Liver (tissue), 9 donors: Measurements from ENCODE around the gene ALDH1A2. TPM values are rescaled to one million over a fixed set of nuclear protein-coding genes. Genes with fewer than 3 reads are reported as not detected.

Experiments used
- DNase-seq: peaks from one replicate; pipeline ENCODE4 v3.0.0-alpha.2; 2017; ENCODE audit warnings: low spot score
- H3K27ac ChIP-seq, 2 donors: one replicate each; pipeline ENCODE4 v1.7.0; 2013; ENCODE audit warnings: inconsistent platforms in 2 of 2, low read length in 2 of 2, control low read depth in 1 of 2, low read depth in 1 of 2, mild to moderate bottlenecking in 1 of 2
- H3K27me3 ChIP-seq, 4 donors: one replicate each; pipeline versions ENCODE4 v1.6.1 to v1.7.0; 2013; ENCODE audit warnings: low read length in 3 of 4, inconsistent platforms in 1 of 4, mild to moderate bottlenecking in 1 of 4, moderate library complexity in 1 of 4; ENCODE audit not compliant: control insufficient read depth in 4 of 4, insufficient read depth in 4 of 4
- H3K36me3 ChIP-seq, 4 donors: one replicate each; pipeline versions ENCODE4 v1.6.1 to v1.7.0; 2013; ENCODE audit warnings: low read length in 3 of 4, mild to moderate bottlenecking in 3 of 4, low read depth in 1 of 4, moderate library complexity in 1 of 4; ENCODE audit not compliant: control insufficient read depth in 4 of 4, insufficient read depth in 3 of 4
- H3K4me1 ChIP-seq, 4 donors: one replicate each; pipeline versions ENCODE4 v1.6.1 to v1.7.0; 2013; ENCODE audit warnings: low read length in 3 of 4, mild to moderate bottlenecking in 3 of 4, moderate library complexity in 1 of 4; ENCODE audit not compliant: control insufficient read depth in 4 of 4, insufficient read depth in 4 of 4
- H3K4me3 ChIP-seq, 3 donors: one replicate each; pipeline versions ENCODE4 v1.6.1 to v1.7.0; 2013; ENCODE audit warnings: low read length in 3 of 3, control low read depth in 1 of 3, low read depth in 1 of 3, mild to moderate bottlenecking in 1 of 3
- H3K9ac ChIP-seq, 2 donors: one replicate each; pipeline ENCODE4 v1.7.0; 2013; ENCODE audit warnings: low read length in 2 of 2, mild to moderate bottlenecking in 2 of 2, moderate library complexity in 2 of 2, control low read depth in 1 of 2, low read depth in 1 of 2
- H3K9me3 ChIP-seq, 4 donors: one replicate each; pipeline versions ENCODE4 v1.6.1 to v1.7.0; 2013; ENCODE audit warnings: low read length in 3 of 4; ENCODE audit not compliant: control insufficient read depth in 4 of 4
- EGR1 ChIP-seq, 2 donors: IDR thresholded peaks; 2 replicates each; pipeline ENCODE4 v1.6.1; 2016 to 2018; ENCODE audit warnings: antibody characterized with exemption in 2 of 2, low read depth in 2 of 2
- FOXA1 ChIP-seq: IDR thresholded peaks from 2 replicates; pipeline ENCODE4 v1.6.1; 2016; ENCODE audit warnings: antibody characterized with exemption
- FOXA2 ChIP-seq: IDR thresholded peaks from 2 replicates; pipeline ENCODE4 v1.6.1; 2016; ENCODE audit warnings: antibody characterized with exemption
- GABPA ChIP-seq, 2 donors: IDR thresholded peaks in 1 of 2; conservative IDR thresholded peaks in 1 of 2; 2 replicates each; pipeline ENCODE4 v1.6.1; 2016; ENCODE audit warnings: antibody characterized with exemption in 2 of 2, mild to moderate bottlenecking in 1 of 2, moderate library complexity in 1 of 2
- HNF4A ChIP-seq, 2 donors: conservative IDR thresholded peaks; 2 replicates each; pipeline ENCODE4 v1.6.1; 2016; ENCODE audit warnings: antibody characterized with exemption in 2 of 2, mild to moderate bottlenecking in 2 of 2
- HNF4G ChIP-seq: IDR thresholded peaks from 2 replicates; pipeline ENCODE4 v1.6.1; 2016; ENCODE audit warnings: antibody characterized with exemption
- JUND ChIP-seq, 2 donors: IDR thresholded peaks; 2 replicates each; pipeline ENCODE4 v1.6.1; 2016; ENCODE audit warnings: antibody characterized with exemption in 2 of 2
- NR2F2 ChIP-seq: IDR thresholded peaks from 2 replicates; pipeline ENCODE4 v1.6.1; 2016; ENCODE audit warnings: antibody characterized with exemption
- RAD21 ChIP-seq, 2 donors: IDR thresholded peaks; 2 replicates each; pipeline ENCODE4 v1.6.1; 2016; ENCODE audit warnings: antibody characterized with exemption in 2 of 2, mild to moderate bottlenecking in 2 of 2
- RXRA ChIP-seq, 2 donors: IDR thresholded peaks; 2 replicates each; pipeline ENCODE4 v1.6.1; 2017 to 2018; ENCODE audit warnings: antibody characterized with exemption in 2 of 2, mild to moderate bottlenecking in 1 of 2
- SP1 ChIP-seq: IDR thresholded peaks from 2 replicates; pipeline ENCODE4 v1.6.1; 2018; ENCODE audit warnings: antibody characterized with exemption, mild to moderate bottlenecking
- TAF1 ChIP-seq: conservative IDR thresholded peaks from 2 replicates; pipeline ENCODE4 v1.6.1; 2016; ENCODE audit warnings: antibody characterized with exemption, mild to moderate bottlenecking
- YY1 ChIP-seq: IDR thresholded peaks from 2 replicates; pipeline ENCODE4 v1.6.1; 2016; ENCODE audit warnings: antibody characterized with exemption, mild to moderate bottlenecking
- WGBS: extraction: QIAGEN DNeasy Blood & Tissue Kit; methylation state at CpG from one replicate; pipeline ENCODE4 v1.1.7; 2013; 5-methylcytosine and 5-hydroxymethylcytosine counted together
- polyA plus RNA-seq, 2 donors: library from polyadenylated mRNA; stranded (reverse) in 1 of 2; unstranded in 1 of 2; fragments of 200-250 nt in 1 of 2; fragments of >200 nt in 1 of 2; fragmentation: Nextera tagmentation in 1 of 2; extraction: Ambion mirVana in 1 of 2; gene quantifications; one replicate each; pipeline versions ENCODE4 v1.2.1 to v1.2.3, GENCODE V29; 2013 to 2015
- total RNA-seq, 2 donors: library from RNA; depleted of rRNA; stranded (reverse); fragments of >200 nt; gene quantifications; one replicate each; pipeline ENCODE4 v1.2.3, GENCODE V29; 2014
- TF ChIP-seq, protein P1 (sequence below): fragments of 150-350 bp; IDR thresholded peaks from 2 replicates; pipeline ENCODE4 v1.5.1; 2017; ENCODE audit warnings: improper control_type of control experiment, low read depth, low read length; ENCODE audit not compliant: missing input control
- TF ChIP-seq, protein P2 (sequence below): IDR thresholded peaks from 2 replicates; pipeline ENCODE4 v1.6.1; 2016; ENCODE audit warnings: antibody characterized with exemption
- TF ChIP-seq, protein P3 (sequence below): IDR thresholded peaks from 2 replicates; pipeline ENCODE4 v1.6.1; 2016; ENCODE audit warnings: antibody characterized with exemption
- TF ChIP-seq, protein P4 (sequence below): IDR thresholded peaks from 2 replicates; pipeline ENCODE4 v1.6.1; 2016; ENCODE audit warnings: antibody characterized with exemption
- TF ChIP-seq, protein P5 (sequence below): IDR thresholded peaks from 2 replicates; pipeline ENCODE4 v1.6.1; 2016; ENCODE audit warnings: antibody characterized with exemption, mild to moderate bottlenecking
- donor health status: healthy.
- donor health status: healthy.
- donor health status: healthy.
- donor health status: healthy.
- donor health status: healthy.

ALDH1A2 gene
- total and polyA plus RNA-seq, 4 donors: 1.2 to 22.7 (median 14.0) TPM

DNA sequence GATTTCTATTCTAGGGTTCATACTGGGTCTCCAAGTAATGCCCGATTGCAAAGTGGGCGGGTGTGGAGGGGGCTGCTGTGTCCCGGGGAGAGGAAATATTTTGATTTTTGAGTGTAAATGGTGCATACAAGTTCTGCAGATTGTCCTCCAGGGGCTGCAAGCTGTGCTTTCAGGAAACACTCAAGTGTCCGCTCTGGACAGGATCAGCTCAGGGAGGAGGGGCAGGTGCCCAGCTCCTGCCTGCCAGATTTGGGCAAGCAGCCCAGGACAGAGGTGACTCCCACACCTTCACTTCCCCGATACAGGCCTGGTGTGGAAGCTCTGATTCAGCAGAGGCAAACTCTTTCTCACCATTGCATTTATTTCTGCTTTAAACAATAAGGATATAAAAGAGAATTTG is 142.7 kb downstream of the ALDH1A2 start:
- Histone ChIP-seq H3K9ac (peak overlapping the region in 1 of 2 donors; percentile 61), H3K4me3 (no peak overlapping the region), H3K27me3 (no peaks in the 10 kb centered on the region), H3K4me1 (peaks cover 4 to 24% (median 16%) of the 10 kb centered on the region in 4 donors), H3K36me3 (no peaks in the 10 kb centered on the region), H3K9me3 (no peaks in the 10 kb centered on the region), H3K27ac (peak overlapping the region; percentile 79 to 92)
- TF ChIP-seq HNF4A (conservative IDR thresholded peaks at IDR 0.05): no peak
- peak in 1 of 2 donors; percentile 67 for TF ChIP-seq RAD21 (IDR thresholded peaks at IDR 0.05)
- no peak for TF ChIP-seq FOXA1
- TF ChIP-seq, protein P1, sequence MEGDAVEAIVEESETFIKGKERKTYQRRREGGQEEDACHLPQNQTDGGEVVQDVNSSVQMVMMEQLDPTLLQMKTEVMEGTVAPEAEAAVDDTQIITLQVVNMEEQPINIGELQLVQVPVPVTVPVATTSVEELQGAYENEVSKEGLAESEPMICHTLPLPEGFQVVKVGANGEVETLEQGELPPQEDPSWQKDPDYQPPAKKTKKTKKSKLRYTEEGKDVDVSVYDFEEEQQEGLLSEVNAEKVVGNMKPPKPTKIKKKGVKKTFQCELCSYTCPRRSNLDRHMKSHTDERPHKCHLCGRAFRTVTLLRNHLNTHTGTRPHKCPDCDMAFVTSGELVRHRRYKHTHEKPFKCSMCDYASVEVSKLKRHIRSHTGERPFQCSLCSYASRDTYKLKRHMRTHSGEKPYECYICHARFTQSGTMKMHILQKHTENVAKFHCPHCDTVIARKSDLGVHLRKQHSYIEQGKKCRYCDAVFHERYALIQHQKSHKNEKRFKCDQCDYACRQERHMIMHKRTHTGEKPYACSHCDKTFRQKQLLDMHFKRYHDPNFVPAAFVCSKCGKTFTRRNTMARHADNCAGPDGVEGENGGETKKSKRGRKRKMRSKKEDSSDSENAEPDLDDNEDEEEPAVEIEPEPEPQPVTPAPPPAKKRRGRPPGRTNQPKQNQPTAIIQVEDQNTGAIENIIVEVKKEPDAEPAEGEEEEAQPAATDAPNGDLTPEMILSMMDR: no peak
- TF ChIP-seq, protein P2, sequence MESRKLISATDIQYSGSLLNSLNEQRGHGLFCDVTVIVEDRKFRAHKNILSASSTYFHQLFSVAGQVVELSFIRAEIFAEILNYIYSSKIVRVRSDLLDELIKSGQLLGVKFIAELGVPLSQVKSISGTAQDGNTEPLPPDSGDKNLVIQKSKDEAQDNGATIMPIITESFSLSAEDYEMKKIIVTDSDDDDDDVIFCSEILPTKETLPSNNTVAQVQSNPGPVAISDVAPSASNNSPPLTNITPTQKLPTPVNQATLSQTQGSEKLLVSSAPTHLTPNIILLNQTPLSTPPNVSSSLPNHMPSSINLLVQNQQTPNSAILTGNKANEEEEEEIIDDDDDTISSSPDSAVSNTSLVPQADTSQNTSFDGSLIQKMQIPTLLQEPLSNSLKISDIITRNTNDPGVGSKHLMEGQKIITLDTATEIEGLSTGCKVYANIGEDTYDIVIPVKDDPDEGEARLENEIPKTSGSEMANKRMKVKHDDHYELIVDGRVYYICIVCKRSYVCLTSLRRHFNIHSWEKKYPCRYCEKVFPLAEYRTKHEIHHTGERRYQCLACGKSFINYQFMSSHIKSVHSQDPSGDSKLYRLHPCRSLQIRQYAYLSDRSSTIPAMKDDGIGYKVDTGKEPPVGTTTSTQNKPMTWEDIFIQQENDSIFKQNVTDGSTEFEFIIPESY: no peak
- peak in 1 of 2 donors; percentile 63 for TF ChIP-seq JUND (IDR thresholded peaks at IDR 0.05)
- TF ChIP-seq TAF1: no peak
- TF ChIP-seq, protein P3, sequence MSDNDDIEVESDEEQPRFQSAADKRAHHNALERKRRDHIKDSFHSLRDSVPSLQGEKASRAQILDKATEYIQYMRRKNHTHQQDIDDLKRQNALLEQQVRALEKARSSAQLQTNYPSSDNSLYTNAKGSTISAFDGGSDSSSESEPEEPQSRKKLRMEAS: peak; percentile 6
- TF ChIP-seq EGR1 (IDR thresholded peaks at IDR 0.05; ENCODE audit: low read depth in 2 of 2): peak in 1 of 2 donors; percentile 38
- TF ChIP-seq HNF4G: no peak
- TF ChIP-seq SP1: peak; percentile 47
- peak in 1 of 2 donors; percentile 9 for TF ChIP-seq RXRA (IDR thresholded peaks at IDR 0.05)
- TF ChIP-seq, protein P4, sequence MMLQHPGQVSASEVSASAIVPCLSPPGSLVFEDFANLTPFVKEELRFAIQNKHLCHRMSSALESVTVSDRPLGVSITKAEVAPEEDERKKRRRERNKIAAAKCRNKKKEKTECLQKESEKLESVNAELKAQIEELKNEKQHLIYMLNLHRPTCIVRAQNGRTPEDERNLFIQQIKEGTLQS: no peak
- TF ChIP-seq, protein P5, sequence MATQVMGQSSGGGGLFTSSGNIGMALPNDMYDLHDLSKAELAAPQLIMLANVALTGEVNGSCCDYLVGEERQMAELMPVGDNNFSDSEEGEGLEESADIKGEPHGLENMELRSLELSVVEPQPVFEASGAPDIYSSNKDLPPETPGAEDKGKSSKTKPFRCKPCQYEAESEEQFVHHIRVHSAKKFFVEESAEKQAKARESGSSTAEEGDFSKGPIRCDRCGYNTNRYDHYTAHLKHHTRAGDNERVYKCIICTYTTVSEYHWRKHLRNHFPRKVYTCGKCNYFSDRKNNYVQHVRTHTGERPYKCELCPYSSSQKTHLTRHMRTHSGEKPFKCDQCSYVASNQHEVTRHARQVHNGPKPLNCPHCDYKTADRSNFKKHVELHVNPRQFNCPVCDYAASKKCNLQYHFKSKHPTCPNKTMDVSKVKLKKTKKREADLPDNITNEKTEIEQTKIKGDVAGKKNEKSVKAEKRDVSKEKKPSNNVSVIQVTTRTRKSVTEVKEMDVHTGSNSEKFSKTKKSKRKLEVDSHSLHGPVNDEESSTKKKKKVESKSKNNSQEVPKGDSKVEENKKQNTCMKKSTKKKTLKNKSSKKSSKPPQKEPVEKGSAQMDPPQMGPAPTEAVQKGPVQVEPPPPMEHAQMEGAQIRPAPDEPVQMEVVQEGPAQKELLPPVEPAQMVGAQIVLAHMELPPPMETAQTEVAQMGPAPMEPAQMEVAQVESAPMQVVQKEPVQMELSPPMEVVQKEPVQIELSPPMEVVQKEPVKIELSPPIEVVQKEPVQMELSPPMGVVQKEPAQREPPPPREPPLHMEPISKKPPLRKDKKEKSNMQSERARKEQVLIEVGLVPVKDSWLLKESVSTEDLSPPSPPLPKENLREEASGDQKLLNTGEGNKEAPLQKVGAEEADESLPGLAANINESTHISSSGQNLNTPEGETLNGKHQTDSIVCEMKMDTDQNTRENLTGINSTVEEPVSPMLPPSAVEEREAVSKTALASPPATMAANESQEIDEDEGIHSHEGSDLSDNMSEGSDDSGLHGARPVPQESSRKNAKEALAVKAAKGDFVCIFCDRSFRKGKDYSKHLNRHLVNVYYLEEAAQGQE: no peak
- TF ChIP-seq FOXA2: no peak
- TF ChIP-seq YY1: no peak
- TF ChIP-seq NR2F2: no peak
- DNase-seq: no peak
- WGBS: 20% methylated on average over 5 of the region's 5 CpGs

DNA sequence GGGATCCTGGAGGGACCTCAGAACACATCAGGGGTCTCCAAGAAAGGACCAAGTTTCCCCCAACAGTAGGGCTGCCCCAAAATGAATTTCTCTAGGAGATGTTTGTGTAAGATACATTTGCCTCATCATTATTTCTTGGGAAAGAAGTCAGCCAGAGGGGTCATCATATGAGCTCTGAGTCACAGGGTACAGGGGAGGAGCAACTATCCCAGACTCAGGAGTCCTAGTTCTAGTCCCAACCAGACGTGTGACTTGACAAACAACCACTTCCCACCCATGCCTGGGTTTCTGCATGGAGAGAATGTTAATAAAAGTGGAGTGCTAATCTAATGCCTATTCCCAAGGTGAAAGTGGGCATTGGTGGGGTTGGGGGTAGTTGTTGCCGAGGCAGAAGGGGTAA is 144.1 kb downstream of the ALDH1A2 start:
- Histone ChIP-seq H3K27me3 (no peaks in the 10 kb centered on the region), H3K36me3 (no peaks in the 10 kb centered on the region), H3K4me3 (no peak overlapping the region), H3K27ac (no peak overlapping the region), H3K4me1 (peaks cover 4 to 24% (median 16%) of the 10 kb centered on the region in 4 donors), H3K9me3 (no peaks in the 10 kb centered on the region), H3K9ac (no peak overlapping the region)
- DNase-seq: no peak
- TF ChIP-seq RXRA (IDR thresholded peaks at IDR 0.05): no peak
- no peak for TF ChIP-seq FOXA1
- TF ChIP-seq RAD21 (IDR thresholded peaks at IDR 0.05): no peak
- TF ChIP-seq, protein P4: no peak
- TF ChIP-seq EGR1 (IDR thresholded peaks at IDR 0.05; ENCODE audit: low read depth in 2 of 2): no peak
- no peak for TF ChIP-seq TAF1
- no peak for TF ChIP-seq SP1
- no peak for TF ChIP-seq HNF4G
- no peak for TF ChIP-seq HNF4A (conservative IDR thresholded peaks at IDR 0.05)
- TF ChIP-seq YY1: no peak
- no peak for TF ChIP-seq JUND (IDR thresholded peaks at IDR 0.05)
- TF ChIP-seq GABPA (IDR thresholded peaks at IDR 0.05 in 1 of 2, conservative IDR thresholded peaks at IDR 0.05 in 1 of 2): no peak
- no peak for TF ChIP-seq NR2F2
- TF ChIP-seq, protein P2: no peak
- TF ChIP-seq, protein P3: no peak
- WGBS: 88% methylated on average over 2 of the region's 2 CpGs
